Measurements from ENCODE around the gene ANXA9. TPM values are rescaled to one million over a fixed set of nuclear protein-coding genes. Genes with fewer than 3 reads are reported as not detected.

The ANXA9 gene
- total RNA-seq, 1 donor from 2014 or later: 0.49 TPM

- intact Hi-C loops (cut with DNase I): no loop called here
Measured at GRCh38 chr1:150999926-151000325, 17.8 kb downstream of the ANXA9 start.

DNA sequence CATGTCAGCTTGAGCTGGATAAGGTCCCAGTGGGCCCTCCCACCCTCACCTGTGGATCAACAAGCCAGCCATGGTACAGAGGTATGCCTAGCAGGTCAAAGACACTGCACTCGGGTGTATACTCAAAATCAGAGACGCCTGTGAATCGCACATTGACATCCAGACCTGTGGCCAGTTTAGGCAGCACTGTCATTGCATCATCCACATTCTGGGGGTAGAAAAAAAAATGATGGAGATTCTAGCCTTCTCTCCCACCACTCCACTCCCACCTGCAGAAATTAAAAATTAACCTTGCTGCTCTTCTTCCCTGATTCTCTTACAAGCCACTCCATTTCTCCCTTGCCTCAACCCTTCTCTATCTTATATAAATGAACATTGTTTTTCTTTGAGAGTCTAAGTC, 18.3 kb downstream of the ANXA9 start:
- no peak overlapping the region for H3K4me3 ChIP-seq
- no peak for DNase-seq (ENCODE audit: extremely low spot score in 2 of 2)
- H3K27me3 ChIP-seq: no peaks in the 10 kb centered on the region
- no peak for TF ChIP-seq CTCF (IDR thresholded peaks at IDR 0.05)
- no peak for TF ChIP-seq POLR2AphosphoS5 (IDR thresholded peaks at IDR 0.05; ENCODE audit: insufficient read depth in 1 of 2, low read depth in 1 of 2)
- TF ChIP-seq POLR2A (IDR thresholded peaks at IDR 0.05): no peak
- peaks cover 0 to 43% of the 10 kb centered on the region in 2 donors for H3K36me3 ChIP-seq
- peaks cover 44% of the 10 kb centered on the region for H3K4me1 ChIP-seq
- no peaks in the 10 kb centered on the region for H3K9me3 ChIP-seq
- no peak overlapping the region for H3K27ac ChIP-seq
- intact Hi-C loops (cut with DNase I): no loop called here

More at GRCh38 chr1:150999926-151000325, 17.8 kb downstream of the ANXA9 start:
- Histone ChIP-seq H3K9me3 (no peaks in the 10 kb centered on the region), H3K27me3 (no peaks in the 10 kb centered on the region), H3K36me3 (peaks cover 0 to 43% of the 10 kb centered on the region in 2 donors), H3K4me3 (no peak overlapping the region), H3K27ac (no peak overlapping the region), H3K4me1 (peaks cover 43% of the 10 kb centered on the region)
- no peak for DNase-seq (ENCODE audit: extremely low spot score in 2 of 2)
- TF ChIP-seq CTCF (IDR thresholded peaks at IDR 0.05): no peak
- no peak for TF ChIP-seq POLR2AphosphoS5 (IDR thresholded peaks at IDR 0.05; ENCODE audit: insufficient read depth in 1 of 2, low read depth in 1 of 2)

DNA sequence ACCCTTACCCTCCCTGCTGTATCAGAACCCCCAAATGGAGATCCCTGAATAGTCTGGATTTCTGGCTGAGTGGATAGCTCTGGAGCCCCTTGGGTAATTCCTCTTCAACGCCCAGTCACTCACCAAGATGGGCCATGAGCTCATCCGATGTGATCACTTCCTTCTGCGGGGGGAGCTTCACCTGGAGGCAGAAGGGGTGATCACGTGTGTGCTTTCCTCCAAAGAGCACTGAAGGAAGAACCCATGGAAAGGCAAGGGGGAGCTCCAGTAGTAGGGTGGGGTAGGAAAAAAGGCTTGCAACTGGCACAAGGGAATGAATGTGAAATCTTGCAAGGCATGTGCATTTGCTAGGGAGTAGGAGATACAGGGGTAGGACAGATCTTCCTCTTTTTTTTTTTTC, 19.5 kb downstream of the ANXA9 start:
- H3K27ac ChIP-seq: no peak overlapping the region
- no peak for TF ChIP-seq POLR2AphosphoS5 (IDR thresholded peaks at IDR 0.05; ENCODE audit: insufficient read depth in 1 of 2, low read depth in 1 of 2)
- no peak for TF ChIP-seq CTCF (IDR thresholded peaks at IDR 0.05)
- no peak for TF ChIP-seq POLR2A (IDR thresholded peaks at IDR 0.05)
- peaks cover 0 to 43% of the 10 kb centered on the region in 2 donors for H3K36me3 ChIP-seq
- H3K4me1 ChIP-seq: peaks cover 42% of the 10 kb centered on the region
- DNase-seq (ENCODE audit: extremely low spot score in 2 of 2): no peak
- intact Hi-C loops (cut with DNase I): no loop called here
- no peak overlapping the region for H3K4me3 ChIP-seq
- H3K9me3 ChIP-seq: no peaks in the 10 kb centered on the region
- no peaks in the 10 kb centered on the region for H3K27me3 ChIP-seq

DNA sequence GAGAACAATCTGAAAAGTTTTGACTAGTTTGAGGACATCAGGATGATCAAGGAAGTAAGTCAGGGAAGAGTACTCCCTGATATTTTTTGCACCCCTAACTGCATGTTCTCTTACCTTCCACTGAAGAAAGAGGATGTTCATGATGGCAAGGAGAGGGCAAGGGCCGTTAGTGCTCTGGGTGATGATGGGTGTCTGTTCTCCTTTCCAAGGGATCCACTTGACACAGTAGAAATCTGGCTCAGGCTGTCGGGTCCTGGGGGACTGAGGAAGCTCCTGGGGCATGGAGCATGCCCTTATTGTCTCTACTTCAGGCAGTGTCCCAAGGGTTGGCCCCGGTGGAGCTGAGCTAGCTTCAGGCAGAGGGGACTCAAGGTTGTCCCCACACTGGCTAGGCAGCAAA, 20.0 kb downstream of the ANXA9 start:
- TF ChIP-seq POLR2A (IDR thresholded peaks at IDR 0.05) (no peak), POLR2AphosphoS5 (IDR thresholded peaks at IDR 0.05; ENCODE audit: insufficient read depth in 1 of 2, low read depth in 1 of 2) (no peak), CTCF (IDR thresholded peaks at IDR 0.05) (no peak)
- Histone ChIP-seq H3K27me3 (no peaks in the 10 kb centered on the region), H3K9me3 (no peaks in the 10 kb centered on the region), H3K4me1 (peaks cover 45% of the 10 kb centered on the region), H3K4me3 (no peak overlapping the region), H3K36me3 (peaks cover 0 to 39% of the 10 kb centered on the region in 2 donors), H3K27ac (no peak overlapping the region)
- no peak for DNase-seq (ENCODE audit: extremely low spot score in 2 of 2)
- intact Hi-C loops (cut with DNase I): no loop called here

GRCh38 chr1:151002611-151003010, 20.5 kb downstream of the ANXA9 start:
- intact Hi-C loops (cut with DNase I): no loop called here
- H3K9me3 ChIP-seq: no peaks in the 10 kb centered on the region
- no peaks in the 10 kb centered on the region for H3K27me3 ChIP-seq
- H3K27ac ChIP-seq: peak overlapping the region; percentile 33
- peaks cover 51% of the 10 kb centered on the region for H3K4me1 ChIP-seq
- TF ChIP-seq CTCF (IDR thresholded peaks at IDR 0.05) (no peak), POLR2A (IDR thresholded peaks at IDR 0.05) (no peak), POLR2AphosphoS5 (IDR thresholded peaks at IDR 0.05; ENCODE audit: insufficient read depth in 1 of 2, low read depth in 1 of 2) (no peak)
- H3K4me3 ChIP-seq: peak overlapping the region in 1 of 2 donors; percentile 16
- DNase-seq (ENCODE audit: extremely low spot score in 2 of 2): no peak
- peaks cover 0 to 34% of the 10 kb centered on the region in 2 donors for H3K36me3 ChIP-seq
